Parathyroid adenoma (tissue), 2 donors: Measurements from ENCODE around the gene TRAPPC4.
"Not testable (repeated sequence)": the region's sequence is repeated elsewhere in the genome, so short reads cannot be mapped to it uniquely, and the experiment has no call there.

Experiments used
- H2AFZ ChIP-seq: fragments of 300-600 bp; sonication (generic); one replicate; pipeline ENCODE4 v1.7.0; 2017; ENCODE audit warnings: antibody characterized with exemption, mild to moderate bottlenecking
- H3K27ac ChIP-seq: fragments of 300-600 bp; sonication (generic); one replicate; pipeline ENCODE4 v1.7.0; 2017
- H3K27me3 ChIP-seq: fragments of 300-600 bp; sonication (generic); one replicate; pipeline ENCODE4 v1.7.0; 2017; ENCODE audit warnings: low read length; ENCODE audit not compliant: control insufficient read depth, insufficient read depth
- H3K36me3 ChIP-seq: fragments of 300-600 bp; sonication (generic); one replicate; pipeline ENCODE4 v1.7.0; 2017; ENCODE audit warnings: low read length; ENCODE audit not compliant: control insufficient read depth, insufficient read depth
- H3K4me1 ChIP-seq: fragments of 300-600 bp; sonication (generic); one replicate; pipeline ENCODE4 v1.7.0; 2017; ENCODE audit warnings: control low read depth
- H3K4me2 ChIP-seq: fragments of 300-600 bp; sonication (generic); one replicate; pipeline ENCODE4 v1.7.0; 2017; ENCODE audit warnings: low read length
- H3K4me3 ChIP-seq: fragments of 300-600 bp; sonication (generic); one replicate; pipeline ENCODE4 v1.7.0; 2017; ENCODE audit warnings: low read depth, low read length
- H3K79me2 ChIP-seq: fragments of 300-600 bp; sonication (generic); one replicate; pipeline ENCODE4 v1.7.0; 2017; ENCODE audit warnings: control low read depth
- H3K9ac ChIP-seq: fragments of 300-600 bp; sonication (generic); one replicate; pipeline ENCODE4 v1.7.0; 2017; ENCODE audit warnings: mild to moderate bottlenecking
- H3K9me3 ChIP-seq: fragments of 300-600 bp; sonication (generic); one replicate; pipeline ENCODE4 v1.7.0; 2017; ENCODE audit warnings: low read length; ENCODE audit not compliant: control insufficient read depth
- CTCF ChIP-seq: fragments of 300-600 bp; sonication (generic); IDR thresholded peaks from one replicate; pipeline ENCODE4 v1.7.0; 2017; ENCODE audit warnings: antibody characterized with exemption, mild to moderate bottlenecking
- donor health status: primary hyperparathyroidism.

Gene TRAPPC4

GRCh38 chr11:118979434-118979833, 39.1 kb upstream of the TRAPPC4 start:
- Histone ChIP-seq H3K79me2 (no peaks in the 10 kb centered on the region), H3K9me3 (no peaks in the 10 kb centered on the region), H3K4me2 (no peak overlapping the region), H3K4me1 (no peaks in the 10 kb centered on the region), H3K27ac (no peak overlapping the region), H3K4me3 (no peak overlapping the region), H3K9ac (no peak overlapping the region), H2AFZ (no peak overlapping the region), H3K27me3 (no peaks in the 10 kb centered on the region), H3K36me3 (no peaks in the 10 kb centered on the region)
- no peak for TF ChIP-seq CTCF

- H3K79me2 ChIP-seq = no peaks in the 10 kb centered on the region
- no peak overlapping the region for H3K4me2 ChIP-seq
- no peak overlapping the region for H3K9ac ChIP-seq
- no peak overlapping the region for H3K4me3 ChIP-seq
- H3K36me3 ChIP-seq = no peaks in the 10 kb centered on the region
- no peak for TF ChIP-seq CTCF
- no peaks in the 10 kb centered on the region for H3K4me1 ChIP-seq
- no peaks in the 10 kb centered on the region for H3K9me3 ChIP-seq
- H3K27me3 ChIP-seq = no peaks in the 10 kb centered on the region
- peak overlapping the region; percentile 34 for H2AFZ ChIP-seq
- no peak overlapping the region for H3K27ac ChIP-seq
Observed at GRCh38 chr11:118980191-118980881, 38.2 kb upstream of the TRAPPC4 start.

- H2AFZ ChIP-seq, H3K79me2 ChIP-seq, H3K9me3 ChIP-seq, H3K27me3 ChIP-seq, H3K4me1 ChIP-seq, H3K4me3 ChIP-seq, H3K27ac ChIP-seq, H3K36me3 ChIP-seq, H3K4me2 ChIP-seq, H3K9ac ChIP-seq: not testable (repeated sequence)
Observed at GRCh38 chr11:118984337-118984736, 34.2 kb upstream of the TRAPPC4 start.

GRCh38 chr11:118984825-118985224, 33.7 kb upstream of the TRAPPC4 start:
- no peak overlapping the region for H3K9ac ChIP-seq
- no peak overlapping the region for H2AFZ ChIP-seq
- no peak overlapping the region for H3K4me3 ChIP-seq
- no peaks in the 10 kb centered on the region for H3K36me3 ChIP-seq
- H3K27ac ChIP-seq = no peak overlapping the region
- H3K9me3 ChIP-seq = no peaks in the 10 kb centered on the region
- TF ChIP-seq CTCF = no peak
- no peaks in the 10 kb centered on the region for H3K27me3 ChIP-seq
- H3K79me2 ChIP-seq = no peaks in the 10 kb centered on the region
- H3K4me1 ChIP-seq = no peaks in the 10 kb centered on the region
- no peak overlapping the region for H3K4me2 ChIP-seq

- H3K4me1 ChIP-seq = no peaks in the 10 kb centered on the region
Observed at GRCh38 chr11:118988280-118988679, 30.3 kb upstream of the TRAPPC4 start.

DNA sequence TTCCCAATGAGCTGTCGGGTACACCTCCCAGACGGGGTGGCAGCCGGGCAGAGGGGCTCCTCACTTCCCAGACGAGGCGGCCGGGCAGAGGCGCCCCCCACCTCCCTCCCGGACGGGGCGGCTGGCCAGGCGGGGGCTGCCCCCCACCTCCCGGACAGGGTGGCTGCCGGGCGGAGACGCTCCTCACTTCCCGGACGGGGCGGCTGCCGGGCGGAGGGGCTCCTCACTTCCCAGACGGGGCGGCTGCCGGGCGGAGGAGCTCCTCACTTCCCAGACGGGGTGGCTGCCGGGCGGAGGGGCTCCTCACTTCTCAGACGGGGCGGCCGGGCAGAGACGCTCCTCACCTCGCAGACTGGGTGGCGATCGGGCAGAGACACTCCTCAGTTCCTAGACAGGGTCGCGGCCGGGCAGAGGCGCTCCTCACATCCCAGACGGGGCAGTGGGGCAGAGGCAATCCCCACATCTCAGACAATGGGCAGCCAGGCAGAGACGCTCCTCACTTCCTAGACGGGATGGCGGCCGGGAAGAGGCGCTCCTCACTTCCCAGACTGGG, 27.0 kb upstream of the TRAPPC4 start:
- H3K9ac ChIP-seq, H3K36me3 ChIP-seq, H3K27ac ChIP-seq, H3K27me3 ChIP-seq, H3K4me2 ChIP-seq, H3K9me3 ChIP-seq, H3K4me1 ChIP-seq, H3K4me3 ChIP-seq, H3K79me2 ChIP-seq, H2AFZ ChIP-seq: not testable (repeated sequence)

More at GRCh38 chr11:118988280-118988679, 30.3 kb upstream of the TRAPPC4 start:
- TF ChIP-seq CTCF = no peak
- Histone ChIP-seq H3K27ac (no peak overlapping the region), H3K4me2 (no peak overlapping the region), H3K36me3 (no peaks in the 10 kb centered on the region), H3K4me3 (no peak overlapping the region), H3K9ac (no peak overlapping the region), H3K27me3 (no peaks in the 10 kb centered on the region), H3K9me3 (no peaks in the 10 kb centered on the region), H3K79me2 (no peaks in the 10 kb centered on the region), H2AFZ (no peak overlapping the region)
